GM21576 (cell line): ENCODE measurements around the gene ACAA1.

Experiments used
- ATAC-seq: cut with Tn5 transposase; IDR thresholded peaks from one replicate; pipeline ENCODE4 v1.9.1; 2021; ENCODE audit warnings: mild to moderate bottlenecking, moderate library complexity; ENCODE audit not compliant: unreplicated experiment

The ACAA1 gene

DNA sequence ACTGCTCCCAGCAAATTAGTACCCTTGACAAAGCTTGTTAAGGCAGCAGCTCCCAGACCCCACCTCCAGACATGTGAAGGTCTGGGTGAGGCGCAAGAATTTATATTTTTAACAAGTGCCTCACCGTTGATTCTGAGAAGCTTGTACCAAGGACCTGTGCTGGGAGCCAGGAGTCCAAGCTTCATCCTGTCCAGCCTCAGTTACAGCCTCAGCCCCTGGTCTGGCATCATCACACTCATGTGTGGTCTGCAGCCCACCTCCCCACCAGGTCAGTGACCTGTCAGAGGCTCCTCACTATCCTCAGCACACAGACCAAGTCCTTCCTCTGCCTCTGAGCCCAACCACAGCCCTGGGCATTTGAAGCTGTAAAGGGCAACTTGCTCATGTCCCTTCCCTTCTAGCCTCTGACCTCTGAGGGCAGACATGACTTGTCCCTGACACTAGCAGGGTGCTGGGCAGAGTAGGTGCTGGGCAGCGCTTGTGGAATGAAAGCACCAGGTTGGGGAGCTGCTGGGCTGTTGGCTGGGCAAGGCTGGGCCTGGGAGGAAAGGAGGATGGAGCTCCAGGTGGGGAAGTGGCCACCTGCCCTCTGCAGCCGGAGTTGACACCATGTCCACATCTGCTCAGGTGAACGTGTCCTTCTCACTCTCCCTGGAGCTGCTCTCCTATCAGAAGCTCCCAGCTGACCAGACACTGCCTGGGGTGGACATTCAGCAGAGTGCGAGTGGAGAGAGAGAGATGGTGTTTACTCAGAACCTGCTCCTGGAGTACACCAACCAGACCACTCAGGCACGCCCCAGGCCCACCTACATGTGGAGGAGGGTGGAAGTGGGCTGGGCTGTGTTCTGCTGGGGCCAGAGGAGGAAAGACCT lies 16.9 kb downstream of the ACAA1 start:
- ATAC-seq, result no peak

DNA sequence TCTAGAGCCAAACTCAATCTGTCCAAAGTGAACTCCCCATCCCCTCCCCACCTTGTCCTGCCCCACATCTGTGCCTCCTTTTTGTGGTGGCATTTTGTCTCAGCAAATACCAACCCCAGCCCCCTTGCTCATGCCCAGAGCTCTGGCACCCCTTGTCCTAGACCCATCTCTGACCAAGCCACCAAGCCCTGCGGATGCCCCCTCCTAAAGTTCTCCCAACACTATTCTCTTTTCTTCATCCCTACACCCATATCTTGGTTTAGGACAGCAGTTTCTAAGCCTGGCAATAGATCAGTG lies 17.7 kb downstream of the ACAA1 start:
- no peak for ATAC-seq

DNA sequence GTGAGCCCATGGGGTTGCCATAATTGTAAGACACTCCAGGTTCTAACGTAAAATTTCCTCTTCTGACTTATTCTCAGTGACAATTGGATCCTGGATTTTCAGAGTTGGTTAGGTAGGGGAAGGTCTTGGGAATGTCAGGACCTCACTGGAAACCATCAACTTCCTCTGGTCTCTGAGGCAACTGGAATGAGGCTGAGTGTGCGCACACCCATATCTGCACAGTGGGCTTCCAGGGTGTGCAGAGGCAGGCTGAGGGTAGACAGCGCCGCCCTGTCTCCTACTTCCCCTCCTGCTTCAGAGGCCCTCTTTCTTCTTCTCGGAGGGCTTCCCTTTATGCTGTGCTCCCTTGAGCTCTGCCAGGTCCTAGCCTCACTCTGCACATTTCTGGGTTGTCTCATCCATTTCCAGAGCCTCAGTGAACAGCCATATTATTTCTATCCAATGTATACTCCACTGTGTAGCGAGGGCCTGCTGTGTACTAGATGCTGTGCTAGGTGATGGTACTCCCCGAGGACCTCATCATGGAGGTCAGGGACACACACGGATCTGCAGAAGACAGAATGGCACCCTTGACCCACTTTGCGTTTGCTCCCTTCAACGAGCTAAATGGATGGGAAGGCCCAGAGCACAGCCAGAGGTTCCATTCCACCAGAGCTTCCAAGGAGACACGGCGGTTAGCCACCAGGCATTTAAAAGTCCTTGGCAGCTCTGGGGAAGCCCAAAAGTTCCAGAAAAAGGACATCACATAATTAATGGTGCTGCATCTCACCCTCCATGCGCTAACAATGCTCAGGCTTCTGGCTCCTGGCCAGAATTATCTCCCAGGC lies 18.3 kb downstream of the ACAA1 start:
- ATAC-seq, result no peak

DNA sequence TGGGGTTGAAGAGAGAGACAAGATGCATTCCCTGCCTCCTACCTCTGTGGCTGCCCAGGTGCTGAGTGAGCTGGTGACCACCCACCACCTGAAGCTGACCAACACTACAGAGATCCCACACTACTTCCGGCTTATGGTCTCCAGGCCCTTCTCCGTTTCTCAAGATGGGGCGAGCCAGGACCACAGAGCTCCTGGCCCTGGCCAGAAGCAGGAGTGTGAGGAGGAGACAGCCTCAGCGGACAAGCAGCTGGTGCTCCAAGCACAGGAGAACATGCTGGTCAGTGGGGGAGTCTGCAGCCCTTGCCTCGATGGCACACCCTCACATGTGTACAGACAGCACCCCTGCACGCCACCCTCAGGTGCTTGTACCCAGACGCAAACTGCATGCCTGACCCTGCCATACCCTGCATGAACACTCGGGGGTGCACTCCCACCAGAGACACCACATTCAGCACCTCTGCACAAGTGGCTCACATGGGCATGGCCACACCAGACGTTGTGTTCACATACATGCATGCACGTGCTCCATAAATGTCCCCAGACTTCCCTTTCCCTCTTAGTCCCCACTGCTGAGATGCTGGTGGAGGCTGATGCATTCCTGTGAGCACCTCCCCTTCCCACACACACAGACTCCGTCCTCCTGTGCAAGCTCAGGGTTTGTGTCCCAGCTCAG lies 19.0 kb downstream of the ACAA1 start:
- ATAC-seq, result no peak

DNA sequence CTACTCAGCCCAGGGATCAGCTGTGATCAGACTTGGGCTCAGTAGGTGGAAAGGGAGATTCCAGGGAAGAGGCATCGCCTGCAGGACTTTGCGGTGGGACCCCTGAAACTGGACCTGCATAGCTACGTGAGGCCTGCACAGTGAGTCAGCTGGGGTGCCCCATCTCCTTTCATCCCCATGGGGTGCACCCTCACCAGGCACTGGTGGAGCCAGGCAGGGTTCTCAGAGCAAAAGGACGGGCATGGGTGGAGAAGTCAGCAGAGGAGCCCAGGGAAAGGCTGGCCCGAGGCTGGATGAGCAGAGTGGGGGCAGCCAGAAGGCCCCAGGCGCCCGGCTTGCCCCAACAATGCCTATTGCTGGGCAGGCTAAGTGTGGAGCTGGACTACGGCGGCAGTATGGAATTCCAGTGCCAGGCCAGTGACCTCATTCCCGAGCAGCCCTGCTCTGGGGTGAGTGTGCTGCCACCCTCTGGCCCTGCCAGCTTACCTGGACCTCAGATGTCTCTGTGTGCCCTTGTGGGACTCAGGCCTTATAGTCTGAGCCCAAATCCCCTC lies 19.7 kb downstream of the ACAA1 start:
- ATAC-seq, result no peak

DNA sequence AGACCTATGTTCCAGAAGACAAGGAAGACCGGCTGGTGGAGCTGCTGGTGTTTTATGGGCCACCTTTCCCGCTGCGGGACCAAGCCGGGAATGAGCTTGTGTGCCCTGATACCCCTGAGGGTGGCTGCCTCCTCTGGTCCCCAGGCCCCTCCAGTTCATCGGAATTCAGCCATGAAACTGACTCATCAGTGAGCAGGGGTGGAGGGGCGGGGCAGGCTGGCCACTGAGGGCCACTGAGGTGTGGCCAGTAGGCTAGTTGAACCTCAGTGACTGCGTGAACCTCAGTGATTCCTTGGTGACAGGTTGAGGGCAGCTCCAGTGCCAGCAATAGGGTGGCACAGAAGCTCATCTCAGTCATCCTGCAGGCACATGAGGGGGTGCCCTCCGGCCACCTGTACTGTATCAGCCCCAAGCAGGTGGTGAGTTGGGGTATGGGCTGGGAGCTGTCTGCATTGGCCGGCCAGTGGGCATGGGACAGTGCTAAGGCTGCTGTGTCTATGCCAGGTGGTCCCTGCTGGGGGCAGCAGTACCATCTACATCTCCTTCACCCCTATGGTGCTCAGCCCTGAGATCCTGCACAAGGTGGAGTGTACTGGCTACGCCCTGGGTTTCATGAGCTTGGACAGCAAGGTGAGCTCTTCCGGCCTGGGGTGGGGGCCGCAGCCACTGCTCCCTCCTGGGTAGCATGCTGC lies 20.3 kb downstream of the ACAA1 start:
- ATAC-seq, result no peak

DNA sequence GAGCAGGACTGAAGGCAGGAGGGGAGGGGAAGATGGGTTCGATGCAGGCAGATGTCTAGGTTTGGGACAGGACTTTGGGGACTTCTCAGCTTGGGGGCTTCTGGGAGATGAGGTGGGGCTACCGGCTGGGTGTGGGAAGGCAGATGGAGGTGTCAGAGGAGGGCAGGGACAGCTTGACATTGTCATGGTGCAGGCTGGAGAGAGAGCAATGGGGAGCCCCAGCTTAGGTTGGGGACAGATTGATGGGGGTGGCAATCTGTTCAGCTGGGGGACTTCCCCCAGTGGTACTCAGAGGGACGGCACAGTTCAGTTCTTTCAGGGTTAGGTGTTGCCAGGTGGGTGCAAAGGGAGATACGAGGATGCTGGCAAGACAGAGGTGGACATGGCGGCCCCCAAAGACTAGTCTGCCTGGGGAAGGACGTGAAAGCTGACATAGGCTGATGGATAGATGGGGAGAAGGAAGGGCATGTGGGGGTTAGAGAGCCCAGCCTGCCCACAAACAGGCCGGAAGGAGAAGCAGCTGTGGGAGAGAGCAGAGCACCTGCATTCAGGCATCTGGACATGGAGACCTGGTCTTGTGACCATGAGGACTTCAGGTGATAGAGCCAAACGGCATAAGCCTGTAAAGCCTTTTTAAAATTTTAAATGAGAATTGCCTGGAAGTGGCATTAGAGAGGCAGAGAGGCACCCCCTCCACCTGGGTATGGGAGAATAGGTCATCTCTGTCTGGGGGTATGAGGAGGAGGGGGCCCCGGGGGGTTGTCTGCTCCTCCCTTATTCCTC lies 21.1 kb downstream of the ACAA1 start:
- ATAC-seq, result no peak

DNA sequence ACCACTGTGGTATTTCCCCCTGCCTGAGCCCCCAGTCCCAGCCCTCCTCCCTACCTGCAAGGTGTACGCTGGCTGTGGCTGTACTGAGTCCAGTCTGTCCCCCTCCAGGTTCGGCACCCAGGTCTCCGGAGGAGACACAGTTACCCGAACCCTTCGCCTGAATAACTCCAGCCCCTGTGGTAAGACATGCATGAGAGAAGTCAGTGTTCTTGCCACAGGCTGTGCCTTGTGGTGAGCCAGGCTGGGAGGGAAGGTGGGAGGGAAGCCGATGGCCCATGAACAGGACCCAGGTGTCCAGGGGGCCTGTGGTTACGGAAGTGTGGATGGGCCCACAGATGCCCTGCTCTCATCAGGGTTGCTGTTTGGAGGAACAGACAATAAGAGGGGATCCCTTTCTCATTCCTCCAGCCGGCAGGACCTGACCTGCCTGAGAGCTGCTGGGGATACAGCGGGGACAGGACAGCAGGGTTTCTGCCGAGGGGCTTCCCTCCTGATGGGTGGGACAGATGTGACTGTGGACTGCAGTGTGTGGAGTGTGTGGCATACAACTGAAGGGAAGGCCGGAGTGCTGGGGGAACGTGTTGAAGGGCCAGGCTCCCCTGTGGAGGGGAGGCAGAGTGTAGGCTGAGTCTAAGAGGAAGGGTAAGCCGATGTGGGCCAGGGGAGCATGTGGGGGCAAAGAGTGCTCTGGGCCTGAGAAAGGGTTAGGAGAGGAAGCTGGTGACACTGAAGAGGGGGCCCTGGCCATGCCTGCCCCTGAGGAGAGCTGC lies 21.9 kb downstream of the ACAA1 start:
- ATAC-seq, result no peak

DNA sequence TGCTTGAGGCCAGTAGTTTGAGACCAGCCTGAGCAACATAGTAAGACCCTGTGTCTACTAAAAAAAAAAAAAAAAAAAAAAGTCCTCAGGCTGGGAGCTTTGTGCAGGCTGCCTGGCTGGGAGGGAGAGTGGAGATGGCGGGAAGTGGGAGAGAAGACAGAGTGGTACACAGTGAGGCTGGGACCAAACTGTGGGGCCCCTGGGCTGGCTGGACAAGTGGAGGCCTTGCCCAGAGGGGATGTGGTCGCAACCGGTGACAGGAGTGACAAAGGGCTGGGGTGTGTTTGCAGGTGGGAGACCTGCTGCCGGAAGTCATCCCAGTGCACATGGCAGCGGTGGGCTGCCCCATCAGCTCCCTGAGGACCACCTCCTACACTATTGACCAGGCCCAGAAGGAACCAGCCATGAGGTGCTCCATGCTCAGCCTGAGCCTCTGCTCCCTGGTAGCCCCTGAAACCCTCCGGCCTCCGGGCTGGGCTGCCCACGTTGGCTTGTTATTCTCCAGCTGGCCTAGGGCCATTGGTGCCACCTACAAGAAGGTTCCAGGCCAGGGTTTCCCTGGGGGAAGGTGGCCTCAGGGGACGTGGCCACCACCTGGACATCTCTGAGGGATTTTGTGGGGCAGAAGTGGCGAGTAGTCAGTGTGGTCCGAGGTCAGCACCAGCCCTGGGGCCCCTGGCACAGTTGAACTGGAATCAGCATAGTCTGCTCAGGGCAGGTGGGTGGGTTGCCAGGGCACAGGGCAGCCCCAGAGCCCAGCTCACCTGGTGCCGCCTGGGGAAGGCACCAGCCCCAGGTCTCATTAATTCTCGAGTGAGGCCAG lies 22.7 kb downstream of the ACAA1 start:
- no peak for ATAC-seq

DNA sequence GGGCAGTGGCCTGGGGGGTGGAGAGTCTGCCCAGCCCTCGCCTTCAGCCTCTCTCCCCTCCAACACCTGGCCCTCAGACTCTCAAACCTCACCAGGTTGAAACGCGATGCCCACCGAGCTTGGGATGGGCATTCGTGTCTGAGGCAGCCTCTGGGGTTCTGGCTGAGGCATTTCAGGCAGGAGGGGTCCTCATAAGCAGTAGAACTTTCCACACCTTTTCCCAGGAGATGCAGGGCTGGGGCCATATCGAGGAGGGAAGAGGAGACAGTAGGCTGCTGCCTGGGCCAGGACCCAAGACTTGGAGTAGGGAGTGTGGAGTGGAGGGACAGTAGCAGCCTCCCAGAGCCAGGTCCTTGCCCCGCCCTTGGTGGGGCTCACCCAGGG lies 24.6 kb downstream of the ACAA1 start:
- ATAC-seq, result no peak

DNA sequence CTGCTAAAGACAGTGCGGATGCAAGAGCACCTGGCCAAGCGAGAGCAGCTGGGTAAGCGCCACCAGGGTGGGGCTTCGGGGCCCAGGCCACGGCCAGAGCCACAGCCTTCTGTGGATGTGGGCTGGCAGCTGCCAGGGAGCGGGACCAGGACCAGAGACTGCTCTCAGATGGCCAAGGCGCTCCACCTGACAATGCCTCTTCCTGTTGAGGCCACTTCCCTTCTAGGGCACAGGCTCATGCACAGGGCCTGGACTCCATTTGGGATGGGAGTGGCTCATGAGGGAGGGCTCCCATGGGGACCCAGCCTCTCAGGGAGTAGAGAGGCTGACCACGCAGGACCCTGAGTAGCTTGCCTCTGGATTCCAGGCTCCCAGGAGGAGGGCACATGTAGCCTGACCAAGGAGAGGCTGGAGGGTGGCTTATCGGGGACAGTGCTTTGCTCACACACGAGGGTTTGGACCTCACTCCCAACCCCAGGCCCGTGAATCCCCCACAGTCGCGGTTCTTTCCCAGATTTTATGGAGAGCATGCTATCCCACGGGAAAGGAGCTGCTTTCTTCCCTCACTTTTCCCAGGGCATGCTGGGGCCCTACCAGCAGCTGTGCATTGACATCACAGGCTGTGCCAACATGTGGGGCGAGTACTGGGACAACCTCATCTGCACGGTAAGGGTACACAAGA lies 25.1 kb downstream of the ACAA1 start:
- no peak for ATAC-seq

DNA sequence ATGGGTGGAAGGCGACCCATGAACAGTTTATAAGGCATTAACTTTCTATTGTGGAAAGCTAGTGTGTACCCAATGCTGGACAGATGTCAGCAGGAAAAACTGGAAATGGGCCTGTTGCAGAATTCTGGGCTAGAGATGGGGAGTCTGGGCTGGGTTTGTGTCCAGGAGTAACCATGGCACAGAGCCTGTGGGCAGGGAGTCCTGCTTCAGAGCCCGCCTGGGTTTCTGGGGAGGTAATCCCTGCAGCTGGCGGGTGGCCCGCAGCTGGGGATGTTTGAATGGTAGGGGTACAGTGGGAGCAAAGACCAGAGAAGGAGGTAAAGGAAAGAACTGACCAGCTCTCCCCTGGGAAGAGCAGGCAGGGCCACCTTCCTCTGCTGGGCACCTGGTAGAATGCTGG lies 25.7 kb downstream of the ACAA1 start:
- ATAC-seq, result no peak

DNA sequence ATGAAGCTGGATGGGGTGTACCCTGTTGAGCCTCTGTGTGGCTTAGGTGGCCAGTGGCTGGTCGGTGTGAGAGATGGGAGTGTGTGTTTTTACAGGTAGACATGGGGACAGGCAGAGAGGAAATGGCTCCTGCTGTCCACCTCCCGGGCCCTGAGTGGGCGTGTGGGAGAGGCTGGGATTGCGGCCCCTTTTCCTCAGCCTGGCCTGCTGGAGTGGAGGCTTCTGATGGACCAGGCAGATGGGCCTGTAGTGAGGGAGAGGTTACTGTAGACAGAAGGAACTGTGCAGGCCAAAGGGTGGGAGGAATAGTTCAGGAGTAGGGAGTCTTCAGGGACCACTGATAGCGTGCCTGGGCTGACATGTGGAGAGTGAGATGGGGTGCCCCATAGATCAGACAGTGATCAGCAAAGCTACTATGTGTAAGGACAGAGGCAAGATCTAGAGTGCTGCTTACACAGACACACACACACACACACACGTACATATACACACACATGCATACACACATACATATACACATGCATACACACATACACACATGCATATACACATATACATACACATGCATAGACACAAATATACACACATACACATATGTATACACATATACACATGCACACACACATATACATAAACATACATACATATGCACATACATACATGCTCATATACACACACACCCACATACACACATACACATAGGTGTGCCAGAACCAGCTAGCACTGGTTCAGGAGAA lies 26.4 kb downstream of the ACAA1 start:
- ATAC-seq, result no peak

DNA sequence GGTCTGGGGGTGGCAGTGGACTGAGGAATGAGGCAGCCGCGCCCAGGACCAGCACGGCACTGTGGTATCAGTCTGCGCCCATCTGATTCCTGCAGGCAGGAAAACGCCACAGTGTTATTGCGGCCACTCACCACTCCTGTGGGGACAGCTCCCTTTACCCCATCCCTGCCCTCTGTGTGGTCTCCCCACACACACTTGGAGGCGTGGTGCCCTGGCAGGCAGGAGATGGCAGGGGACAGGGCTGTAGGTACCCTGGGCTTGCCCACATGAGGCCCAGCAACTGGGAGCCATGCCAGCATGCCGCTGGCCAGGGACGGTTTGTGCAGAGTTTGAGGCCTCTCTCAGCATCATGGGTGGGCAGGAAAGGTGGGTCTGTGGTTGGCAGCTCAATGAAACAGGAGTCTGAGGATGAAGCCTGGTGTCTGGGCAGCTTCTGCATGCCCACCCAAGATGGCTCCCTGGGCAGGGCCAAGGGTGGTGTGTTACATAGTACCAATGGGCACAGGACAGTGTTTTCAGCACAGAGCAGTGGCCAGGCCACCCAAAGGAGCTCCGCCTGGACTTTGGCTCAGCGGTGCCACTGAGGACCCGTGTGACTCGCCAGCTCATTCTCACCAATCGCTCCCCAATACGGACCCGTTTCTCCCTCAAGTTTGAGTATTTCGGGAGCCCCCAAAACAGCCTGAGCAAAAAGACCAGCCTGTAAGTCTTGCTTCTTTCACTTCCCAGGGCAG lies 27.2 kb downstream of the ACAA1 start:
- no peak for ATAC-seq

DNA sequence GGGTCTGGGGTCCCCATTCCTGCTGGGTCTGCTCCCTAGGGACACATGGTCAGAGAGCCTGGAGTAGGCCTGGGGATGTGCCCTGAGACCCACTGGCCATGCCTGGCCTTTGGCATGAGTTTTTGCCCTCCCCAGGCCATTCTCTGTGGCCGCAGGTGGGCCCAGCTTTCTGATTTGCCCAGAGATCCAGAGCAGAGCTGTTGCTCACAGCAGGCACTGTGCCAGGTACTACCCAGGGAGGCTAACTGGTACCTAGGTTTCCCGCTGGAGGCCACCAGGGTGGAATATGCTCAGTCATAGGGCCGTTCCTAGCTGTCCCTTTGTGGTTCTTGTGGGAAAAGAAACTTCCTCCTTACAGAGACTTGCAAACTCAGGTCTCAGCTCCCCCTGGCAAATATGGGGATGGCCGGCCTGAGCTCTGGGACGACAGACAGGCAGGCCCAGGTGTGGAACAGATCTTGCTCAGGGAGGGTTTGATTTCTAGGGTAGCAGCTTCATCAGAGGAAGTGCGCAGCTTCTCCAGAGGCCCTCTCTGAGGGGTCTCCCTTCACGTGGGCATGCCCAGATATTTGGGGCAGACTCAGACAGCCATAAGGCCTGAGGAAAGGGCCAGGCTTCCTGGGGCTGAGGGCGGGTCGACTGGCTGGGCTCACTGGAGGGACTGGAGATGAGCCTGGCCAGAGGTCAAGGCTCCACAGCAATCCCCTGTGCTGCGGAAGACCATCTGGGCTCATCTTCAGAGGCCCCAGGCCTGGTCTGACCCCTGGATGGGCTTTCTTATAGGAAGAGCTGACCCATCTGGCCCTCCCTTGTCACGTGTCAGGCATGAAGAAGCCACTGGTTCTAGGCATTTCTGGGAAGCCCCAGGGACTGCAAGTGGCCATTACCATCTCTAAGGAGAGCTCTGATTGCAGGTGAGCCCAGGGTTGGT lies 28.0 kb downstream of the ACAA1 start:
- no peak for ATAC-seq
